Activated CD8-positive, alpha-beta memory T cell treated with anti-CD3 and anti-CD28 coated beads, Interleukin-2, amount 50 U/mL, for 1 hour (primary cell): ENCODE measurements around the gene CPD.
A peak's percentile ranks its signal among the peaks of the same experiment; 100 is the strongest.
"Not testable (repeated sequence)": the region's sequence is repeated elsewhere in the genome, so short reads cannot be mapped to it uniquely, and the experiment has no call there.

ENCODE experiments used
- DNase-seq: peaks from one replicate; pipeline ENCODE4 v3.0.0-alpha.2; 2020; ENCODE audit errors: extremely low read depth

Gene CPD

GRCh38 chr17:30427611-30428010, 48.9 kb downstream of the CPD start:
- no peak for DNase-seq

GRCh38 chr17:30429155-30429554, 50.4 kb downstream of the CPD start:
- no peak for DNase-seq

GRCh38 chr17:30433514-30433913, 54.8 kb downstream of the CPD start:
- no peak for DNase-seq

GRCh38 chr17:30436729-30437128, 58.0 kb downstream of the CPD start:
- no peak for DNase-seq

GRCh38 chr17:30443721-30444120, 65.0 kb downstream of the CPD start:
- no peak for DNase-seq

- DNase-seq = not testable (repeated sequence)
Measured at GRCh38 chr17:30446640-30447039, 67.9 kb downstream of the CPD start.

GRCh38 chr17:30449480-30449879, 70.8 kb downstream of the CPD start:
- DNase-seq = no peak

GRCh38 chr17:30450125-30451027, 71.6 kb downstream of the CPD start:
- no peak for DNase-seq

- DNase-seq = no peak
Measured at GRCh38 chr17:30454635-30455034, 75.9 kb downstream of the CPD start.

GRCh38 chr17:30458371-30458770, 79.6 kb downstream of the CPD start:
- DNase-seq = no peak

GRCh38 chr17:30458797-30459413, 80.2 kb downstream of the CPD start:
- DNase-seq = not testable (repeated sequence)

- no peak for DNase-seq
Measured at GRCh38 chr17:30468465-30468864, 89.7 kb downstream of the CPD start.

- no peak for DNase-seq
Measured at GRCh38 chr17:30472238-30472890, 93.6 kb downstream of the CPD start.

- no peak for DNase-seq
Measured at GRCh38 chr17:30475206-30475605, 96.5 kb downstream of the CPD start.

- no peak for DNase-seq
Measured at GRCh38 chr17:30476726-30477082, 98.0 kb downstream of the CPD start.

GRCh38 chr17:30477083-30477773, 98.5 kb downstream of the CPD start, which contains the start of gene GOSR1:
TSS of gene GOSR1 (plus strand) at chr17:30477408. CDS start at chr17:30477434, 26 bp downstream.
- DNase-seq = peak; percentile 76

GRCh38 chr17:30477774-30478115, 99.0 kb downstream of the CPD start:
- no peak for DNase-seq

GRCh38 chr17:30482555-30482954, 103.8 kb downstream of the CPD start:
- DNase-seq = no peak

- no peak for DNase-seq
Measured at GRCh38 chr17:30483159-30483558, 104.4 kb downstream of the CPD start.

GRCh38 chr17:30493780-30494179, 115.1 kb downstream of the CPD start:
- no peak for DNase-seq

GRCh38 chr17:30495586-30495985, 116.9 kb downstream of the CPD start:
- DNase-seq = no peak

- DNase-seq = no peak
Measured at GRCh38 chr17:30503558-30503957, 124.8 kb downstream of the CPD start.
